Hematopoietic multipotent progenitor cell (in vitro differentiated cells): ENCODE data around the gene C5orf34. TPM values are rescaled to one million over a fixed set of nuclear protein-coding genes. Genes with fewer than 3 reads are reported as not detected.
"Not testable (repeated sequence)": the region's sequence is repeated elsewhere in the genome, so short reads cannot be mapped to it uniquely, and the experiment has no call there.

Source experiments
- DNase-seq, 3 donors: peaks; one replicate each; pipeline ENCODE4 v3.0.0-alpha.2; 2011 to 2015; ENCODE audit warnings: low read depth in 2 of 3, low spot score in 2 of 3
- total RNA-seq: library from RNA; depleted of rRNA; stranded (reverse); fragments of >200 nt; gene quantifications from one replicate; pipeline ENCODE4 v1.2.3, GENCODE V29; 2012

The C5orf34 gene
- total RNA-seq, 1 donor = 1.6 TPM

- no peak for DNase-seq
Observed at GRCh38 chr5:43515678-43516048, 715 bp upstream of the C5orf34 start.

GRCh38 chr5:43514471-43514815, 505 bp downstream of the C5orf34 start:
- DNase-seq = no peak

GRCh38 chr5:43514025-43514424, 923 bp downstream of the C5orf34 start:
- no peak for DNase-seq

- DNase-seq = not testable (repeated sequence)
Observed at GRCh38 chr5:43511062-43511461, 3.9 kb downstream of the C5orf34 start.

GRCh38 chr5:43498581-43498980, 16.4 kb downstream of the C5orf34 start:
- no peak for DNase-seq

- DNase-seq = no peak
Observed at GRCh38 chr5:43497311-43498104, 17.4 kb downstream of the C5orf34 start.

- no peak for DNase-seq
Observed at GRCh38 chr5:43491326-43491725, 23.6 kb downstream of the C5orf34 start.

- no peak for DNase-seq
Observed at GRCh38 chr5:43486353-43486752, 28.6 kb downstream of the C5orf34 start.

- DNase-seq = no peak
Observed at GRCh38 chr5:43485406-43485805, 29.5 kb downstream of the C5orf34 start.

GRCh38 chr5:43484106-43484849, 30.7 kb downstream of the C5orf34 start:
- DNase-seq = peak; percentile 77 to 93 (median 90)

GRCh38 chr5:43483298-43484105, 31.4 kb downstream of the C5orf34 start, which contains the start of gene TMEM267:
TSS of gene TMEM267 (minus strand) at chr5:43483865. CDS start at chr5:43453969, 29,896 bp downstream.
- DNase-seq = peak; percentile 74 to 96 (median 92)

- peak in 1 of 3 donors; percentile 1 for DNase-seq
Observed at GRCh38 chr5:43482490-43483297, 32.3 kb downstream of the C5orf34 start.

GRCh38 chr5:43469671-43470391, 45.1 kb downstream of the C5orf34 start:
- no peak for DNase-seq

GRCh38 chr5:43467100-43467499, 47.8 kb downstream of the C5orf34 start:
- DNase-seq = no peak

- DNase-seq = not testable (repeated sequence)
Observed at GRCh38 chr5:43465455-43465854, 49.5 kb downstream of the C5orf34 start.

GRCh38 chr5:43461066-43461465, 53.9 kb downstream of the C5orf34 start:
- no peak for DNase-seq

- no peak for DNase-seq
Observed at GRCh38 chr5:43456556-43456955, 58.4 kb downstream of the C5orf34 start.

GRCh38 chr5:43441575-43441974, 73.4 kb downstream of the C5orf34 start:
- DNase-seq = not testable (repeated sequence)

GRCh38 chr5:43437062-43437660, 77.8 kb downstream of the C5orf34 start:
- no peak for DNase-seq
